Parathyroid adenoma (tissue), 2 donors: ENCODE data around the gene PIK3C2G.

Experiments
- H2AFZ ChIP-seq: fragments of 300-600 bp; sonication (generic); one replicate; pipeline ENCODE4 v1.7.0; 2017; ENCODE audit warnings: antibody characterized with exemption, mild to moderate bottlenecking
- H3K27ac ChIP-seq: fragments of 300-600 bp; sonication (generic); one replicate; pipeline ENCODE4 v1.7.0; 2017
- H3K27me3 ChIP-seq: fragments of 300-600 bp; sonication (generic); one replicate; pipeline ENCODE4 v1.7.0; 2017; ENCODE audit warnings: low read length; ENCODE audit not compliant: control insufficient read depth, insufficient read depth
- H3K36me3 ChIP-seq: fragments of 300-600 bp; sonication (generic); one replicate; pipeline ENCODE4 v1.7.0; 2017; ENCODE audit warnings: low read length; ENCODE audit not compliant: control insufficient read depth, insufficient read depth
- H3K4me1 ChIP-seq: fragments of 300-600 bp; sonication (generic); one replicate; pipeline ENCODE4 v1.7.0; 2017; ENCODE audit warnings: control low read depth
- H3K4me2 ChIP-seq: fragments of 300-600 bp; sonication (generic); one replicate; pipeline ENCODE4 v1.7.0; 2017; ENCODE audit warnings: low read length
- H3K4me3 ChIP-seq: fragments of 300-600 bp; sonication (generic); one replicate; pipeline ENCODE4 v1.7.0; 2017; ENCODE audit warnings: low read depth, low read length
- H3K79me2 ChIP-seq: fragments of 300-600 bp; sonication (generic); one replicate; pipeline ENCODE4 v1.7.0; 2017; ENCODE audit warnings: control low read depth
- H3K9ac ChIP-seq: fragments of 300-600 bp; sonication (generic); one replicate; pipeline ENCODE4 v1.7.0; 2017; ENCODE audit warnings: mild to moderate bottlenecking
- H3K9me3 ChIP-seq: fragments of 300-600 bp; sonication (generic); one replicate; pipeline ENCODE4 v1.7.0; 2017; ENCODE audit warnings: low read length; ENCODE audit not compliant: control insufficient read depth
- CTCF ChIP-seq: fragments of 300-600 bp; sonication (generic); IDR thresholded peaks from one replicate; pipeline ENCODE4 v1.7.0; 2017; ENCODE audit warnings: antibody characterized with exemption, mild to moderate bottlenecking
- donor health status: primary hyperparathyroidism.

Gene PIK3C2G

GRCh38 chr12:18261273-18261672, at the start of gene PIK3C2G:
Gene PIK3C2G (plus strand): TSS chr12:18261518. CDS start chr12:18282082, 20,564 bp downstream.
- Histone ChIP-seq H3K79me2 (no peaks in the 10 kb centered on the region), H3K4me3 (peak within 1 kb of the TSS; percentile 46), H3K9ac (no peak within 1 kb of the TSS), H2AFZ (peak within 1 kb of the TSS; percentile 13), H3K9me3 (no peaks in the 10 kb centered on the region), H3K36me3 (no peaks in the 10 kb centered on the region), H3K27ac (peak within 1 kb of the TSS; percentile 76), H3K27me3 (no peaks in the 10 kb centered on the region), H3K4me2 (peak within 1 kb of the TSS; percentile 70), H3K4me1 (no peaks in the 10 kb centered on the region)
- TF ChIP-seq CTCF, result no peak

GRCh38 chr12:18217966-18218365, 43.4 kb upstream of the PIK3C2G start:
- H3K9me3 ChIP-seq, result no peaks in the 10 kb centered on the region
- H3K4me3 ChIP-seq, result no peak overlapping the region
- no peaks in the 10 kb centered on the region for H3K27me3 ChIP-seq
- H3K36me3 ChIP-seq, result no peaks in the 10 kb centered on the region
- no peak overlapping the region for H3K4me2 ChIP-seq
- no peaks in the 10 kb centered on the region for H3K79me2 ChIP-seq
- H3K9ac ChIP-seq, result no peak overlapping the region
- H3K27ac ChIP-seq, result no peak overlapping the region
- no peaks in the 10 kb centered on the region for H3K4me1 ChIP-seq
- TF ChIP-seq CTCF, result no peak
- H2AFZ ChIP-seq, result no peak overlapping the region

- Histone ChIP-seq H3K9ac (no peak overlapping the region), H3K4me1 (no peaks in the 10 kb centered on the region), H3K27ac (no peak overlapping the region), H3K9me3 (no peaks in the 10 kb centered on the region), H3K27me3 (no peaks in the 10 kb centered on the region), H3K4me2 (no peak overlapping the region), H3K36me3 (no peaks in the 10 kb centered on the region), H3K4me3 (no peak overlapping the region), H2AFZ (peak overlapping the region; percentile 15), H3K79me2 (no peaks in the 10 kb centered on the region)
- TF ChIP-seq CTCF, result no peak
Observed at GRCh38 chr12:18221726-18222125, 39.6 kb upstream of the PIK3C2G start.

GRCh38 chr12:18222699-18223098, 38.6 kb upstream of the PIK3C2G start:
- H3K4me2 ChIP-seq, result no peak overlapping the region
- H3K9ac ChIP-seq, result no peak overlapping the region
- no peak overlapping the region for H3K4me3 ChIP-seq
- H3K27me3 ChIP-seq, result no peaks in the 10 kb centered on the region
- no peaks in the 10 kb centered on the region for H3K79me2 ChIP-seq
- no peaks in the 10 kb centered on the region for H3K4me1 ChIP-seq
- no peak overlapping the region for H3K27ac ChIP-seq
- no peaks in the 10 kb centered on the region for H3K36me3 ChIP-seq
- H2AFZ ChIP-seq, result no peak overlapping the region
- H3K9me3 ChIP-seq, result no peaks in the 10 kb centered on the region
- TF ChIP-seq CTCF, result no peak

GRCh38 chr12:18224745-18225144, 36.6 kb upstream of the PIK3C2G start:
- no peaks in the 10 kb centered on the region for H3K79me2 ChIP-seq
- no peak overlapping the region for H2AFZ ChIP-seq
- no peak overlapping the region for H3K4me2 ChIP-seq
- H3K9ac ChIP-seq, result no peak overlapping the region
- no peak overlapping the region for H3K4me3 ChIP-seq
- no peaks in the 10 kb centered on the region for H3K36me3 ChIP-seq
- peak; percentile 30 for TF ChIP-seq CTCF
- H3K4me1 ChIP-seq, result no peaks in the 10 kb centered on the region
- H3K27me3 ChIP-seq, result no peaks in the 10 kb centered on the region
- H3K27ac ChIP-seq, result no peak overlapping the region
- H3K9me3 ChIP-seq, result no peaks in the 10 kb centered on the region
